Activated naive CD8-positive, alpha-beta T cell treated with anti-CD3 and anti-CD28 coated beads for 36 hours (primary cell): ENCODE results near the gene LBHD2. TPM values are rescaled to one million over a fixed set of nuclear protein-coding genes. Genes with fewer than 3 reads are reported as not detected.
"Not testable (repeated sequence)": the region's sequence is repeated elsewhere in the genome, so short reads cannot be mapped to it uniquely, and the experiment has no call there.

Source experiments
- DNase-seq: peaks from one replicate; pipeline ENCODE4 v3.0.0; 2021
- H3K27ac Mint-ChIP-seq: one replicate; pipeline ENCODE4 v1.8.0; 2022; ENCODE audit warnings: mild to moderate bottlenecking, moderate library complexity, mixed read lengths
- H3K27me3 Mint-ChIP-seq: one replicate; pipeline ENCODE4 v1.8.0; 2022; ENCODE audit warnings: mild to moderate bottlenecking, mixed read lengths
- H3K36me3 Mint-ChIP-seq: one replicate; pipeline ENCODE4 v1.8.0; 2021; ENCODE audit warnings: mild to moderate bottlenecking, mixed read lengths
- H3K4me1 Mint-ChIP-seq: one replicate; pipeline ENCODE4 v1.8.0; 2021; ENCODE audit warnings: mixed read lengths
- H3K4me3 Mint-ChIP-seq: one replicate; pipeline ENCODE4 v1.8.0; 2022; ENCODE audit warnings: mild to moderate bottlenecking, moderate library complexity, mixed read lengths
- H3K9me3 Mint-ChIP-seq: one replicate; pipeline ENCODE4 v1.8.0; 2022; ENCODE audit warnings: mixed read lengths
- total RNA-seq, 2 experiments: library from RNA; stranded (reverse); gene quantifications; one replicate each; pipeline ENCODE4 v1.2.3, GENCODE V29; 2021

Gene LBHD2
- total RNA-seq, result not detected

- peaks cover 16% of the 10 kb centered on the region for H3K27me3 Mint-ChIP-seq
- no peak within 1 kb of the TSS for H3K4me3 Mint-ChIP-seq
- H3K36me3 Mint-ChIP-seq, result no peaks in the 10 kb centered on the region
- H3K27ac Mint-ChIP-seq, result no peak within 1 kb of the TSS
- H3K4me1 Mint-ChIP-seq, result no peaks in the 10 kb centered on the region
- H3K9me3 Mint-ChIP-seq, result no peaks in the 10 kb centered on the region
- no peak for DNase-seq
Observed at GRCh38 chr14:103084021-103084919, at the start of gene LBHD2. Gene LBHD2, plus strand, starts transcription at chr14:103084210. Its CDS starts 1,803 bp downstream, at chr14:103086013.

- peaks cover 8% of the 10 kb centered on the region for H3K27me3 Mint-ChIP-seq
- no peak for DNase-seq
- H3K9me3 Mint-ChIP-seq, result peaks cover 3% of the 10 kb centered on the region
Observed at GRCh38 chr14:103041464-103041863, 42.5 kb upstream of the LBHD2 start.

GRCh38 chr14:103043257-103044015 lies 40.6 kb upstream of the LBHD2 start:
- Mint-ChIP-seq H3K4me1 (peaks cover 6% of the 10 kb centered on the region), H3K4me3 (no peak overlapping the region), H3K9me3 (peaks cover 3% of the 10 kb centered on the region), H3K36me3 (no peaks in the 10 kb centered on the region), H3K27me3 (peaks cover 8% of the 10 kb centered on the region), H3K27ac (no peak overlapping the region)
- DNase-seq, result no peak

More at GRCh38 chr14:103041464-103041863, 42.5 kb upstream of the LBHD2 start:
- Mint-ChIP-seq H3K4me1 (peaks cover 6% of the 10 kb centered on the region), H3K4me3 (no peak overlapping the region), H3K27ac (no peak overlapping the region), H3K36me3 (no peaks in the 10 kb centered on the region)

- DNase-seq, result no peak
- Mint-ChIP-seq H3K36me3 (no peaks in the 10 kb centered on the region), H3K27ac (no peak overlapping the region), H3K4me3 (peak overlapping the region; percentile 38), H3K9me3 (peaks cover 3% of the 10 kb centered on the region), H3K4me1 (peaks cover 6% of the 10 kb centered on the region), H3K27me3 (peaks cover 8% of the 10 kb centered on the region)
Observed at GRCh38 chr14:103045371-103045869, 38.6 kb upstream of the LBHD2 start.

- not testable (repeated sequence) for DNase-seq, H3K36me3 Mint-ChIP-seq, H3K9me3 Mint-ChIP-seq, H3K27ac Mint-ChIP-seq, H3K4me1 Mint-ChIP-seq, H3K4me3 Mint-ChIP-seq
- peaks cover 11% of the 10 kb centered on the region for H3K27me3 Mint-ChIP-seq
Observed at GRCh38 chr14:103047453-103047852, 36.6 kb upstream of the LBHD2 start.

- no peaks in the 10 kb centered on the region for H3K9me3 Mint-ChIP-seq
- peaks cover 15% of the 10 kb centered on the region for H3K27me3 Mint-ChIP-seq
- no peaks in the 10 kb centered on the region for H3K36me3 Mint-ChIP-seq
- DNase-seq, result no peak
- H3K4me1 Mint-ChIP-seq, result peaks cover 1% of the 10 kb centered on the region
- H3K27ac Mint-ChIP-seq, result no peak overlapping the region
- H3K4me3 Mint-ChIP-seq, result no peak overlapping the region
Observed at GRCh38 chr14:103050935-103051334, 33.1 kb upstream of the LBHD2 start.

GRCh38 chr14:103052407-103052806 lies 31.6 kb upstream of the LBHD2 start:
- no peak for DNase-seq
- Mint-ChIP-seq H3K9me3 (no peaks in the 10 kb centered on the region), H3K27ac (no peak overlapping the region), H3K36me3 (no peaks in the 10 kb centered on the region), H3K4me3 (no peak overlapping the region), H3K4me1 (peaks cover 3% of the 10 kb centered on the region), H3K27me3 (peaks cover 23% of the 10 kb centered on the region)

- no peaks in the 10 kb centered on the region for H3K9me3 Mint-ChIP-seq
Observed at GRCh38 chr14:103055695-103056094, 28.3 kb upstream of the LBHD2 start.

GRCh38 chr14:103056322-103057027 lies 27.5 kb upstream of the LBHD2 start:
- Mint-ChIP-seq H3K36me3 (no peaks in the 10 kb centered on the region), H3K9me3 (no peaks in the 10 kb centered on the region), H3K27me3 (peaks cover 47% of the 10 kb centered on the region), H3K27ac (no peak overlapping the region), H3K4me3 (peak overlapping the region; percentile 70), H3K4me1 (peaks cover 3% of the 10 kb centered on the region)
- no peak for DNase-seq

More at GRCh38 chr14:103055695-103056094, 28.3 kb upstream of the LBHD2 start:
- H3K36me3 Mint-ChIP-seq, result no peaks in the 10 kb centered on the region
- DNase-seq, result no peak
- peaks cover 47% of the 10 kb centered on the region for H3K27me3 Mint-ChIP-seq
- H3K4me1 Mint-ChIP-seq, result peaks cover 3% of the 10 kb centered on the region
- H3K4me3 Mint-ChIP-seq, result no peak overlapping the region
- no peak overlapping the region for H3K27ac Mint-ChIP-seq

- H3K27ac Mint-ChIP-seq, result no peak overlapping the region
- DNase-seq, result no peak
- H3K4me3 Mint-ChIP-seq, result no peak overlapping the region
- H3K9me3 Mint-ChIP-seq, result no peaks in the 10 kb centered on the region
- peaks cover 47% of the 10 kb centered on the region for H3K27me3 Mint-ChIP-seq
- H3K36me3 Mint-ChIP-seq, result no peaks in the 10 kb centered on the region
- peaks cover 3% of the 10 kb centered on the region for H3K4me1 Mint-ChIP-seq
Observed at GRCh38 chr14:103057028-103057371, 27.0 kb upstream of the LBHD2 start.

- Mint-ChIP-seq H3K36me3 (no peaks in the 10 kb centered on the region), H3K27me3 (peaks cover 43% of the 10 kb centered on the region), H3K4me3 (peak within 1 kb of the TSS; percentile 70), H3K4me1 (peaks cover 3% of the 10 kb centered on the region), H3K9me3 (no peaks in the 10 kb centered on the region), H3K27ac (no peak within 1 kb of the TSS)
- peak; percentile 65 for DNase-seq
Observed at GRCh38 chr14:103057372-103058163, 26.4 kb upstream of the LBHD2 start, which contains the start of gene CDC42BPB. Gene CDC42BPB, minus strand, starts transcription at chr14:103057549. Its CDS starts 376 bp downstream, at chr14:103057173.

GRCh38 chr14:103058164-103059055 lies 25.6 kb upstream of the LBHD2 start:
- no peaks in the 10 kb centered on the region for H3K9me3 Mint-ChIP-seq
- H3K4me3 Mint-ChIP-seq, result peak overlapping the region; percentile 44
- H3K27me3 Mint-ChIP-seq, result peaks cover 47% of the 10 kb centered on the region

GRCh38 chr14:103059556-103059955 lies 24.5 kb upstream of the LBHD2 start:
- no peaks in the 10 kb centered on the region for H3K9me3 Mint-ChIP-seq
- H3K4me3 Mint-ChIP-seq, result no peak overlapping the region
- peaks cover 3% of the 10 kb centered on the region for H3K4me1 Mint-ChIP-seq
- no peak for DNase-seq
- peaks cover 47% of the 10 kb centered on the region for H3K27me3 Mint-ChIP-seq
- no peaks in the 10 kb centered on the region for H3K36me3 Mint-ChIP-seq
- H3K27ac Mint-ChIP-seq, result no peak overlapping the region

More at GRCh38 chr14:103058164-103059055, 25.6 kb upstream of the LBHD2 start:
- peaks cover 3% of the 10 kb centered on the region for H3K4me1 Mint-ChIP-seq
- DNase-seq, result no peak
- H3K36me3 Mint-ChIP-seq, result no peaks in the 10 kb centered on the region
- no peak overlapping the region for H3K27ac Mint-ChIP-seq
